CD4-positive, alpha-beta T cell (primary cell): Measurements from ENCODE around the gene DCUN1D3. TPM values are rescaled to one million over a fixed set of nuclear protein-coding genes. Genes with fewer than 3 reads are reported as not detected.
A peak's percentile ranks its signal among the peaks of the same experiment; 100 is the strongest.
"Not testable (repeated sequence)": the region's sequence is repeated elsewhere in the genome, so short reads cannot be mapped to it uniquely, and the experiment has no call there.

Experiments
- ATAC-seq: fragments of 200-7000 bp; cut with Tn5 transposase; one replicate; pipeline ENCODE4 v1.10.0; 2022; ENCODE audit warnings: mild to moderate bottlenecking; ENCODE audit not compliant: poor library complexity
- CTCF ChIA-PET: fragments of 350-600 bp; sonication (Branson Sonifier 250); formaldehyde crosslinking; loops from one replicate; lab custom pipeline; 2021; ENCODE audit warnings: antibody characterized with exemption, inconsistent platforms; lab: Charles Lee
- POLR2A ChIA-PET: fragments of 350-600 bp; sonication (Branson Sonifier 250); formaldehyde crosslinking; loops from one replicate; lab custom pipeline; 2021; ENCODE audit warnings: antibody characterized with exemption, inconsistent platforms; lab: Charles Lee
- DNase-seq, 14 experiments: peaks; one replicate each; pipeline ENCODE4 v3.0.0-alpha.2; 2013 to 2020; ENCODE audit warnings: mixed read lengths in 2 of 14
- H3K27ac ChIP-seq, 2 donors: one replicate each; pipeline versions ENCODE4 v1.5.1 to v1.7.0; 2013; ENCODE audit warnings: low read length in 2 of 2, low read depth in 1 of 2, mild to moderate bottlenecking in 1 of 2
- H3K27me3 ChIP-seq, 2 experiments: 1 replicate in 1 of 2; 2 replicates in 1 of 2; pipeline versions ENCODE4 v1.6.1 to v1.7.0; 2013; ENCODE audit warnings: low read length in 2 of 2, control low read depth in 1 of 2, mild to moderate bottlenecking in 1 of 2, moderate library complexity in 1 of 2; ENCODE audit not compliant: insufficient read depth in 2 of 2, control insufficient read depth in 1 of 2
- H3K36me3 ChIP-seq: one replicate; pipeline ENCODE4 v1.6.1; 2013; ENCODE audit warnings: low read length, control low read depth; ENCODE audit not compliant: insufficient read depth
- H3K4me1 ChIP-seq: one replicate; pipeline ENCODE4 v1.6.1; 2013; ENCODE audit warnings: low read length, control low read depth; ENCODE audit not compliant: insufficient read depth
- H3K4me3 ChIP-seq: one replicate; pipeline ENCODE4 v1.5.1; 2013; ENCODE audit warnings: mild to moderate bottlenecking, low read length, moderate library complexity
- H3K9me3 ChIP-seq, 2 experiments: 1 replicate in 1 of 2; 2 replicates in 1 of 2; pipeline versions ENCODE4 v1.6.1 to v1.7.0; 2013; ENCODE audit warnings: low read length in 2 of 2, mild to moderate bottlenecking in 2 of 2, control low read depth in 1 of 2, moderate library complexity in 1 of 2; ENCODE audit not compliant: control insufficient read depth in 1 of 2, insufficient read depth in 1 of 2
- H3K27ac Mint-ChIP-seq: one replicate; pipeline ENCODE4 v1.8.0; 2020; ENCODE audit warnings: mixed read lengths
- H3K27me3 Mint-ChIP-seq: one replicate; pipeline ENCODE4 v1.8.0; 2021; ENCODE audit warnings: mixed read lengths
- H3K36me3 Mint-ChIP-seq: one replicate; pipeline ENCODE4 v1.8.0; 2021; ENCODE audit warnings: low read depth, mixed read lengths
- H3K4me1 Mint-ChIP-seq: one replicate; pipeline ENCODE4 v1.8.0; 2021; ENCODE audit warnings: low read depth, mixed read lengths
- H3K4me3 Mint-ChIP-seq: one replicate; pipeline ENCODE4 v1.8.0; 2020; ENCODE audit warnings: mild to moderate bottlenecking, mixed read lengths
- H3K9me3 Mint-ChIP-seq: one replicate; pipeline ENCODE4 v1.8.0; 2020; ENCODE audit warnings: mixed read lengths
- intact Hi-C, 2 experiments: fragments of 100-400 bp; cut with DNase I in 1 of 2; cut with micrococcal nuclease in 1 of 2; formaldehyde crosslinking; loops; one replicate each; pipeline versions ENCODE4 v1.15.1 to v1.9.0; 2023 to 2025; cut with DNase I, micrococcal nuclease
- total RNA-seq, 174 experiments: library from RNA in 2 of 174; stranded (reverse) in 2 of 174; gene quantifications; one replicate each; pipeline ENCODE4 v1.2.3 and lab custom pipeline; 2021 to 2026
- TF ChIP-seq, protein P1 (sequence below): fragments of 200-600 bp; IDR thresholded peaks from one replicate; pipeline ENCODE4 v1.8.0; 2022; ENCODE audit warnings: antibody characterized with exemption, mild to moderate bottlenecking

DCUN1D3 gene
- total RNA-seq, 2 experiments from 2014 or later, result 1.9 TPM

DNA sequence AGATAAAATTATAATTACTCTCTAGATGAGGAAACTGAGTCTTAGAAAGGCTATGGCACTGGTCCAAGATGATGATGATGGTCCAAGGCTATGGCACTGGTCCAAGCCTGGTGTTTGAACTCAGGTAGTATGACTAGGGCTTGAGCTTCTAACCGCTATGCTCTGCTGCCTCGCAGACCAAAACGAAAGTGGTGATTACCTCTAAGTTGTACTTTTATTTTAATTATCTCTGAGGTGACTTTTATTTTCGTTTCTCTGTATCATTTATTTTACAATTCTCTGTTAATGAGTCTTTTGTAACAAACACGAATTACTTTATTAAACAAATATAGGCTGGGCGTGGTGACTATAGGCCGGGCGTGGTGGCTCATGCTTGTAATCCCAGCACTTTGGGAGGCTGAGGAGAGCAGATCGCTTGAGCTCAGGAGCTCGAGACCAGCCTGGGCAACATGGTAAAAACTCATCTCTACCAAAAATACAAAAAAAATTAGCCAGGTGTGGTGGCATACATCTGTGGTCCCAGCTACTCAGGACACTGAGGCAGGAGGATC, 88.2 kb downstream of the DCUN1D3 start:
- ATAC-seq, result no peak
- POLR2A ChIA-PET, result no interaction called here
- intact Hi-C loops, result no loop called here
- TF ChIP-seq, protein P1, sequence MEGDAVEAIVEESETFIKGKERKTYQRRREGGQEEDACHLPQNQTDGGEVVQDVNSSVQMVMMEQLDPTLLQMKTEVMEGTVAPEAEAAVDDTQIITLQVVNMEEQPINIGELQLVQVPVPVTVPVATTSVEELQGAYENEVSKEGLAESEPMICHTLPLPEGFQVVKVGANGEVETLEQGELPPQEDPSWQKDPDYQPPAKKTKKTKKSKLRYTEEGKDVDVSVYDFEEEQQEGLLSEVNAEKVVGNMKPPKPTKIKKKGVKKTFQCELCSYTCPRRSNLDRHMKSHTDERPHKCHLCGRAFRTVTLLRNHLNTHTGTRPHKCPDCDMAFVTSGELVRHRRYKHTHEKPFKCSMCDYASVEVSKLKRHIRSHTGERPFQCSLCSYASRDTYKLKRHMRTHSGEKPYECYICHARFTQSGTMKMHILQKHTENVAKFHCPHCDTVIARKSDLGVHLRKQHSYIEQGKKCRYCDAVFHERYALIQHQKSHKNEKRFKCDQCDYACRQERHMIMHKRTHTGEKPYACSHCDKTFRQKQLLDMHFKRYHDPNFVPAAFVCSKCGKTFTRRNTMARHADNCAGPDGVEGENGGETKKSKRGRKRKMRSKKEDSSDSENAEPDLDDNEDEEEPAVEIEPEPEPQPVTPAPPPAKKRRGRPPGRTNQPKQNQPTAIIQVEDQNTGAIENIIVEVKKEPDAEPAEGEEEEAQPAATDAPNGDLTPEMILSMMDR, result no peak
- Histone ChIP-seq H3K27me3 (no peaks in the 10 kb centered on the region), H3K4me1 (peaks cover 13% of the 10 kb centered on the region), H3K27ac (no peak overlapping the region), H3K4me3 (no peak overlapping the region), H3K36me3 (no peaks in the 10 kb centered on the region), H3K9me3 (no peaks in the 10 kb centered on the region)
- no peak for DNase-seq
- no peak overlapping the region for H3K27ac Mint-ChIP-seq
- peaks cover 8% of the 10 kb centered on the region for H3K4me1 Mint-ChIP-seq
- no peaks in the 10 kb centered on the region for H3K27me3 Mint-ChIP-seq
- H3K9me3 Mint-ChIP-seq, result no peaks in the 10 kb centered on the region
- no peak overlapping the region for H3K4me3 Mint-ChIP-seq
- CTCF ChIA-PET, result no interaction called here
- no peaks in the 10 kb centered on the region for H3K36me3 Mint-ChIP-seq

DNA sequence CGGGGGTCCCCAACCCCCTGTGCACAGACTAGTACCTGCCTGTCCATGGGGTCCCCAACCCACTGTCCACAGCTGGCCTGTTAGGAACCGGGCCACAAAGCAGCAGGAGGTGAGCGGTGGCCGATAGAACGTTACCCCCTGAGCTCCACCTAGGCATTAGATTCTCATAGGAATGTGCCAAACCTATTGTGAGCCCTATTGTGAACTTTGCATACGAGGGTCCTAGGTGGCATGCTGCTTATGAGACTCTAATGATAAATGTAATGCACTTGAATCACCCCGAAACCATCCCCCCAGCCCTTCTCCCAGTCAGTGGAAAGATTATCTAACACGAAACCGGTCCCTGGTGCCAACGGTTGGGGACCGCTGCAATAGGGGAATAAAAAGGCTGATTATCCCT, 92.3 kb downstream of the DCUN1D3 start:
- intact Hi-C loops, result loop anchor here (2.0 to 5.0 kb wide), 3 partner anchors 66 to 94 kb away; partner anchors contain the start of genes THUMPD1 (in 2 of the 2), DCUN1D3 (in 1 of the 2) and LYRM1 (in 1 of the 2)
- peaks cover 5% of the 10 kb centered on the region for H3K36me3 Mint-ChIP-seq
- Histone ChIP-seq H3K4me1 (peaks cover 23% of the 10 kb centered on the region), H3K36me3 (no peaks in the 10 kb centered on the region), H3K27me3 (no peaks in the 10 kb centered on the region), H3K4me3 (no peak overlapping the region), H3K9me3 (no peaks in the 10 kb centered on the region), H3K27ac (no peak overlapping the region)
- DNase-seq (no peak), ATAC-seq (no peak)
- peaks cover 17% of the 10 kb centered on the region for H3K4me1 Mint-ChIP-seq
- POLR2A ChIA-PET, result no interaction called here
- TF ChIP-seq, protein P1, result no peak
- H3K9me3 Mint-ChIP-seq, result no peaks in the 10 kb centered on the region
- CTCF ChIA-PET, result no interaction called here
- no peaks in the 10 kb centered on the region for H3K27me3 Mint-ChIP-seq
- no peak overlapping the region for H3K27ac Mint-ChIP-seq
- peak overlapping the region; percentile 86 for H3K4me3 Mint-ChIP-seq

DNA sequence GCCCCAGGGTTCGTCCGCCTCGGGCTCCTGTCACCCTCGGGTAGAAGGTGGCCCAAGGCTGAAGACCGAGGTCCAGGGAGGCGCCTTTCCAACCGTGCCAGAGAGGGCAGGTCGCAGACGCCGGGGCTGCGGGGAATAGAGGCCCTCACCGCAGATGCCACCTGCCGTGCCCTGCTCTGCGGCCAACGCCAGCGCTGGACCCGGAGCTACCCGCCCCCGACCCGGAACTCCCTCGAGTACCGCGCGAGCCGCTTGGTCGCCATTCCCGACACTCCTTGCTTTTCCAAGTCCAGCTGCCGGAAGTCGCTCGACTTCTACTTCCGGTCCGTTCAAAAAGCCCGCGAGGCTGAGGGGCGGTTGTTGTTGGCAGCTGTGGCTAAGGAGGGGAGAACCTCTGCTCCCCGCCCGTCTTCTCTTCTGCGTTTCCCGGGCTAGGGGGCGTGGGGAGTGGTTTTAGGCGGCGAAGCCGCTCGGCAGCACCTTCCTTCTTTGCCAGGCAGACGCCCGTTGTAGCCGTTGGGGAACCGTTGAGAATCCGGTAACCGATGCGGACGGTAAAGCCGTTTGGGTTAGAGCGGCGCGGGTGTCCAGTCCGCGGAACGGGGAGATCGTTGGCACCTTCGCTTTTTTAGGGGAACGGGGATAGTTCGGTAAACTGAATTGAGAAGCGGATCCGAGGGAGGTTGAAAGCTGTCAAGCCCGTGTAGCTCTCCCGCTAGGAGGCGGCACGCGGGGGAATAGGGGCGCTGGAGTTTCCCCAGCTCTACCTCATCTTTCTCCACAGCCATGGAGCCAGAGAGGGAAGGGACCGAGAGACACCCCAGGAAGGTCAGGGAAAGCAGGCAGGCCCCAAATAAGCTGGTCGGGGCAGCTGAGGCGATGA, 93.7 kb downstream of the DCUN1D3 start, which contains the start of the genes ERI2 and REXO5:
Gene ERI2 (minus strand): TSS at position 305 of the 883 bp plus-strand sequence. CDS start 42 bp downstream, at position 263.
Gene REXO5 (plus strand): TSS at position 360 of the 883 bp plus-strand sequence. CDS start 427 bp downstream, at position 787.
- TF ChIP-seq, protein P1, result peak; percentile 33
- Mint-ChIP-seq H3K4me1 (peaks cover 17% of the 10 kb centered on the region), H3K36me3 (peaks cover 5% of the 10 kb centered on the region), H3K4me3 (peak within 1 kb of the TSS; percentile 98), H3K27me3 (no peaks in the 10 kb centered on the region), H3K9me3 (no peaks in the 10 kb centered on the region), H3K27ac (peak within 1 kb of the TSS; percentile 81)
- no peaks in the 10 kb centered on the region for H3K27me3 ChIP-seq
- POLR2A ChIA-PET, result interaction anchor here (0.8 to 1.8 kb wide), 7 partner anchors 8 to 94 kb away, joined by 3 to 12 read pairs (median 6); partner anchors contain the start of genes ACSM3, DCUN1D3, LYRM1 and THUMPD1
- no peaks in the 10 kb centered on the region for H3K36me3 ChIP-seq
- peak; percentile 49 to 87 (median 62) for DNase-seq
- intact Hi-C loops, result loop anchor here (2.0 to 5.0 kb wide), 3 partner anchors 64 to 96 kb away; partner anchors contain the start of genes THUMPD1 (in 2 of the 2), DCUN1D3 (in 1 of the 2) and LYRM1 (in 1 of the 2)
- peak within 1 kb of the TSS; percentile 49 to 72 for H3K27ac ChIP-seq
- ATAC-seq, result peak; percentile 88
- H3K9me3 ChIP-seq, result no peaks in the 10 kb centered on the region
- peaks cover 23% of the 10 kb centered on the region for H3K4me1 ChIP-seq
- H3K4me3 ChIP-seq, result peak within 1 kb of the TSS; percentile 92
- CTCF ChIA-PET, result interaction anchor here (0.6 to 1.5 kb wide), 8 partner anchors 8 to 265 kb away, joined by 3 to 5 read pairs (median 3); partner anchors contain the start of gene ACSM3

DNA sequence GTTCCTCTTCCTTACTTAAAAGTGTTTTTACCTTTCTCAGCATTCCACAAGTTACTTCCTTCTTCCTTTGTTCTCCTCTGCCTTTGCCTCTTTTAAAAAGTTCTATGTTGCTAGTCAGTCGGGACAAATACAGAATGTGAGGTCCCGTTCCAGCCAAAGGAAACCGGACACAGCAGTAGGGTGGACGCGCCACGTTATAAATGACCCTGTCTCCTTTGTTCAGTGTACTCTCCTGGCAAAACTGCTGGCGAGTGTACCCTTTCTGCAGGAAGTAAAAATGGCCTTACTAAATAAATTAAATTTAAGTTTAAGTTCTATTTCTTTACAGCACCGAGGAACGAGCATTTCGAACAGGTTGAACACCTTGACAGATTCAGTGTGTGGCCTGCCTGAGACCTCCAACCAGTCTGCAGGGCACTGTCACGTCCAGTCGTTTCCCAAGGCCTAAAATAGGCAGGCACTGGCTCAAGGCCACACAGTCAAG, 94.4 kb downstream of the DCUN1D3 start:
- Mint-ChIP-seq H3K27ac (peak overlapping the region; percentile 81), H3K4me1 (peaks cover 17% of the 10 kb centered on the region), H3K4me3 (peak overlapping the region; percentile 98)
- not testable (repeated sequence) for H3K36me3 ChIP-seq, H3K27me3 Mint-ChIP-seq, H3K36me3 Mint-ChIP-seq, DNase-seq, H3K27me3 ChIP-seq, H3K9me3 ChIP-seq, ATAC-seq, H3K9me3 Mint-ChIP-seq
- Histone ChIP-seq H3K27ac (peak overlapping the region; percentile 49 to 72), H3K4me3 (peak overlapping the region; percentile 92), H3K4me1 (peaks cover 23% of the 10 kb centered on the region)
- POLR2A ChIA-PET, result interaction anchor here (0.9 to 1.8 kb wide), 3 partner anchors 64 to 95 kb away, joined by 3 to 12 read pairs (median 8); partner anchors contain the start of genes DCUN1D3, LYRM1 and THUMPD1
- CTCF ChIA-PET, result interaction anchor here (0.7 to 1.4 kb wide), 3 partner anchors 41 to 83 kb away, joined by 3 read pairs; no protein-coding TSS in a partner anchor
- intact Hi-C loops, result loop anchor here (2.0 to 5.0 kb wide), 3 partner anchors 63 to 97 kb away; partner anchors contain the start of genes THUMPD1 (in 2 of the 2), DCUN1D3 (in 1 of the 2) and LYRM1 (in 1 of the 2)
